Transverse colon (tissue), 4 donors: ENCODE measurements around the gene C1QTNF12. TPM values are rescaled to one million over a fixed set of nuclear protein-coding genes. Genes with fewer than 3 reads are reported as not detected.

Experiments
- DNase-seq: peaks from one replicate; pipeline ENCODE4 v3.0.0-alpha.2; 2019
- H3K27ac ChIP-seq, 4 donors: fragments of 200-600 bp; sonication (generic); 2 replicates each; pipeline ENCODE4 v1.5.1; 2016 to 2018; ENCODE audit warnings: inconsistent platforms in 4 of 4
- H3K27me3 ChIP-seq: fragments of 200-600 bp; sonication (generic); 2 replicates; pipeline ENCODE4 v1.5.1; 2017; ENCODE audit warnings: inconsistent platforms
- H3K36me3 ChIP-seq, 4 donors: fragments of 200-600 bp; sonication (generic); 2 replicates each; pipeline ENCODE4 v1.5.1; 2017 to 2019; ENCODE audit warnings: inconsistent platforms in 4 of 4
- H3K4me1 ChIP-seq, 4 donors: fragments of 200-600 bp; sonication (generic); 2 replicates each; pipeline ENCODE4 v1.5.1; 2017 to 2020; ENCODE audit warnings: inconsistent platforms in 4 of 4
- H3K4me3 ChIP-seq, 4 donors: fragments of 200-600 bp; sonication (generic); 1 replicate in 1 of 4; 2 replicates in 3 of 4; pipeline versions ENCODE4 v1.5.1 to v1.6.1; 2017 to 2019; ENCODE audit warnings: inconsistent platforms in 4 of 4
- H3K9me3 ChIP-seq, 2 donors: fragments of 200-600 bp; sonication (generic); 2 replicates each; pipeline ENCODE4 v1.5.1; 2017 to 2019; ENCODE audit warnings: inconsistent platforms in 2 of 2
- CTCF ChIP-seq, 5 experiments: fragments of 200-600 bp in 3 of 5; fragments of 450-650 bp in 2 of 5; sonication (generic) in 3 of 5; IDR thresholded peaks; 1 replicate in 2 of 5; 2 replicates in 3 of 5; pipeline ENCODE4 v1.5.1; 2016 to 2017; ENCODE audit warnings: antibody characterized with exemption in 5 of 5, inconsistent platforms in 3 of 5, mild to moderate bottlenecking in 2 of 5, moderate library complexity in 1 of 5
- EP300 ChIP-seq: sonication (generic); formaldehyde crosslinking; IDR thresholded peaks from one replicate; pipeline ENCODE4 v1.6.1; 2017; ENCODE audit warnings: antibody characterized with exemption, low read depth
- POLR2A ChIP-seq: fragments of 450-650 bp; IDR thresholded peaks from one replicate; pipeline ENCODE4 v1.6.1; 2016; ENCODE audit warnings: antibody characterized with exemption, mild to moderate bottlenecking, moderate library complexity
- POLR2AphosphoS5 ChIP-seq, 3 donors: sonication (generic); formaldehyde crosslinking; IDR thresholded peaks; one replicate each; pipeline ENCODE4 v1.6.1; 2016; ENCODE audit warnings: antibody characterized with exemption in 3 of 3
- WGBS, 2 donors: methylation state at CpG; one replicate each; pipeline ENCODE4 v1.1.5; 2018; ENCODE audit warnings: low coverage in 1 of 2; 5-methylcytosine and 5-hydroxymethylcytosine counted together
- in situ Hi-C, 4 donors: fragments of 200-750 bp; cut with MboI; loops; one replicate each; pipeline versions ENCODE4 v1.15.0 to v1.15.1; 2017; ENCODE audit warnings: low sequenced_read_pairs in 3 of 4, low pct_ligation_motif_present in 1 of 4, low pct_unique_long_range_greater_than_20kb in 1 of 4
- intact Hi-C: fragments of 100-400 bp; cut with DNase I; formaldehyde crosslinking; loops from one replicate; pipeline ENCODE4 v1.15.1; 2023; ENCODE audit warnings: low total_unique reads
- total RNA-seq, 4 donors: library from RNA; depleted of rRNA; stranded (reverse); fragments of >200 nt; gene quantifications; one replicate each; pipeline ENCODE4 v1.1.0, GENCODE V29; 2016

The C1QTNF12 gene
- total RNA-seq, 4 donors from 2014 or later = 11.9 to 52.8 (median 15.7) TPM; not detected in 1

- H3K36me3 ChIP-seq = peaks cover 0 to 37% (median 7%) of the 10 kb centered on the region in 4 donors
- intact Hi-C loops = loop anchor here (10.0 kb wide), 1 partner anchor 69 kb away; no protein-coding TSS in a partner anchor
- peaks cover 0 to 6% (median under 1%) of the 10 kb centered on the region in 4 donors for H3K4me1 ChIP-seq
- no peaks in the 10 kb centered on the region for H3K9me3 ChIP-seq
- H3K27ac ChIP-seq = no peak overlapping the region
- 93 to 98% methylated on average over 10 to 21 of the region's 21 CpGs for WGBS, 2 donors
- no peak overlapping the region for H3K4me3 ChIP-seq
- in situ Hi-C loops = no loop called here
- H3K27me3 ChIP-seq = no peaks in the 10 kb centered on the region
- DNase-seq = no peak
- TF ChIP-seq POLR2A = no peak
- TF ChIP-seq EP300 = no peak
- TF ChIP-seq POLR2AphosphoS5 (IDR thresholded peaks at IDR 0.05) = no peak
- TF ChIP-seq CTCF (IDR thresholded peaks at IDR 0.05) = no peak
These were observed 22.6 kb downstream of the C1QTNF12 start for GRCh38 chr1:1223891-1224290.

- DNase-seq = no peak
- no peak for TF ChIP-seq CTCF (IDR thresholded peaks at IDR 0.05)
- TF ChIP-seq EP300 = no peak
- TF ChIP-seq POLR2A = no peak
- no peak for TF ChIP-seq POLR2AphosphoS5 (IDR thresholded peaks at IDR 0.05)
- intact Hi-C loops = loop anchor here (10.0 kb wide), 1 partner anchor 69 kb away; no protein-coding TSS in a partner anchor
- Histone ChIP-seq H3K36me3 (peaks cover 0 to 40% (median 8%) of the 10 kb centered on the region in 4 donors), H3K9me3 (no peaks in the 10 kb centered on the region), H3K27ac (no peak overlapping the region), H3K4me3 (no peak overlapping the region), H3K4me1 (peaks cover 0 to 6% (median 0%) of the 10 kb centered on the region in 4 donors), H3K27me3 (no peaks in the 10 kb centered on the region)
- 93% methylated on average over 3 to 15 of the region's 15 CpGs for WGBS, 2 donors
- in situ Hi-C loops = no loop called here
These were observed 23.2 kb downstream of the C1QTNF12 start for GRCh38 chr1:1223321-1223720.

- peaks cover 0 to 46% (median 9%) of the 10 kb centered on the region in 4 donors for H3K36me3 ChIP-seq
- H3K4me3 ChIP-seq = no peak overlapping the region
- H3K4me1 ChIP-seq = peaks cover 0 to 6% (median 0%) of the 10 kb centered on the region in 4 donors
- no peaks in the 10 kb centered on the region for H3K27me3 ChIP-seq
- peak overlapping the region in 1 of 4 donors; percentile 39 for H3K27ac ChIP-seq
- no peaks in the 10 kb centered on the region for H3K9me3 ChIP-seq
- in situ Hi-C loops (no loop called here), intact Hi-C loops (loop anchor here (10.0 kb wide), 1 partner anchor 68 kb away; no protein-coding TSS in a partner anchor)
- TF ChIP-seq EP300 (no peak), POLR2AphosphoS5 (IDR thresholded peaks at IDR 0.05) (no peak), POLR2A (no peak), CTCF (IDR thresholded peaks at IDR 0.05) (no peak)
- no peak for DNase-seq
- WGBS, 2 donors = 90% methylated on average over 43 of the region's 44 CpGs; no CpG with 5 or more reads in 1 of the 2 donors
These were observed 23.8 kb downstream of the C1QTNF12 start for GRCh38 chr1:1222575-1223225.

GRCh38 chr1:1221887-1222574 is 24.5 kb downstream of the C1QTNF12 start:
- peaks cover 0 to 51% (median 9%) of the 10 kb centered on the region in 4 donors for H3K36me3 ChIP-seq
- intact Hi-C loops = loop anchor here (10.0 kb wide), 1 partner anchor 67 kb away; no protein-coding TSS in a partner anchor
- peaks cover 0 to 6% (median 0%) of the 10 kb centered on the region in 4 donors for H3K4me1 ChIP-seq
- no peaks in the 10 kb centered on the region for H3K27me3 ChIP-seq
- H3K9me3 ChIP-seq = no peaks in the 10 kb centered on the region
- DNase-seq = peak; percentile 44
- no peak overlapping the region for H3K4me3 ChIP-seq
- TF ChIP-seq CTCF (IDR thresholded peaks at IDR 0.05) (no peak), EP300 (no peak), POLR2A (no peak), POLR2AphosphoS5 (IDR thresholded peaks at IDR 0.05) (no peak)
- in situ Hi-C loops = no loop called here
- WGBS, 2 donors = 74 to 95% methylated on average over 7 to 24 of the region's 30 CpGs
- peak overlapping the region in 1 of 4 donors; percentile 39 for H3K27ac ChIP-seq
